ENCODE data around the gene SPATA33. TPM values are rescaled to one million over a fixed set of nuclear protein-coding genes. Genes with fewer than 3 reads are reported as not detected.

The SPATA33 gene
- total and polyA plus RNA-seq, 10 of the 15 experiments (the other 5 are each of a cell fraction or from before 2014, with no cell fraction given) = 1.1 to 15.8 (median 7.6) TPM

- ATAC-seq (no peak), DNase-seq (ENCODE audit: low read depth, low spot score) (no peak), FAIRE-seq (no peak)
- H3K4me1 ChIP-seq (ENCODE audit: control insufficient read depth, insufficient read depth, low read length) = peaks cover 12% of the 10 kb centered on the region
- RAD21 ChIA-PET (ENCODE audit: unreplicated experiment) = no interaction called here
- BruUV-seq (replicated peaks) = no TSS peak
- no peak overlapping the region for H2AFZ ChIP-seq (ENCODE audit: control insufficient read depth, low read depth, low read length)
- no peak overlapping the region for H3K4me2 ChIP-seq (ENCODE audit: control insufficient read depth, insufficient read depth)
- SMC1A ChIA-PET (ENCODE audit: uncharacterized antibody, unreplicated experiment) = interaction anchor here (1.1 kb wide), 1 partner anchor 143 kb away, joined by 3 read pairs; no protein-coding TSS in a partner anchor
- intact Hi-C loops (cut with micrococcal nuclease; ENCODE audit: unreplicated experiment) (no loop called here), in situ Hi-C loops (cut with MboI) (no loop called here)
- H3K9me3 ChIP-seq (replicated peaks; ENCODE audit: control insufficient read depth, insufficient read depth, low read length) = no peaks in the 10 kb centered on the region
- no peaks in the 10 kb centered on the region; a peak in 1 of 4 replicates for H3K36me3 ChIP-seq (ENCODE audit: control insufficient read depth in 2 of 2, insufficient read depth in 2 of 2, low read length in 1 of 2)
- WGBS (ENCODE audit: insufficient coverage, insufficient replicate concordance, low lambda C conversion rate, missing lambda C conversion rate) = 96% methylated on average over 15 of the region's 15 CpGs
- CTCF ChIA-PET = no interaction called here
- H3K9ac ChIP-seq (ENCODE audit: control insufficient read depth, insufficient read depth, low read length) = no peak overlapping the region
- no peak overlapping the region for H3K4me3 ChIP-seq
- no peak overlapping the region for H3K27ac ChIP-seq (ENCODE audit: control insufficient read depth, insufficient read depth)
- no peaks in the 10 kb centered on the region for H4K20me1 ChIP-seq (ENCODE audit: control insufficient read depth, insufficient read depth)
- POLR2A ChIA-PET = no interaction called here
- H3K27me3 ChIP-seq (replicated peaks in 1 of 2; ENCODE audit: control insufficient read depth in 2 of 2, insufficient read depth in 2 of 2, low read length in 1 of 2) = no peaks in the 10 kb centered on the region
- peaks cover 7% of the 10 kb centered on the region for H3K79me2 ChIP-seq (ENCODE audit: control insufficient read depth, insufficient read depth, low read length)
- TF ChIP-seq MYB (IDR thresholded peaks at IDR 0.05; ENCODE audit: borderline replicate concordance, low read depth, low read length) (no peak), HSF1 (IDR thresholded peaks at IDR 0.05; ENCODE audit: low read depth, low read length) (no peak), EP300 (IDR thresholded peaks at IDR 0.05; ENCODE audit: borderline replicate concordance in 1 of 2, control insufficient read depth in 1 of 2, low read depth in 2 of 2, low read length in 2 of 2) (no peak), CEBPZ (IDR thresholded peaks at IDR 0.05; ENCODE audit: low read depth, low read length) (no peak), BACH1 (IDR thresholded peaks at IDR 0.05; ENCODE audit: borderline replicate concordance) (no peak), CHD1 (IDR thresholded peaks at IDR 0.05; ENCODE audit: low read depth, low read length) (no peak), MTA3 (IDR thresholded peaks at IDR 0.05; ENCODE audit: borderline replicate concordance, low read length) (no peak), ASH2L (IDR thresholded peaks at IDR 0.05; ENCODE audit: borderline replicate concordance, low read depth) (no peak), JUNB (IDR thresholded peaks at IDR 0.05) (no peak), ATF7 (IDR thresholded peaks at IDR 0.05; ENCODE audit: low read depth) (no peak), TARDBP (IDR thresholded peaks at IDR 0.05; ENCODE audit: borderline replicate concordance) (no peak), RELB (IDR thresholded peaks at IDR 0.05; ENCODE audit: low read depth) (no peak), NFYA (IDR thresholded peaks at IDR 0.05; ENCODE audit: borderline replicate concordance, low read depth, low read length) (no peak), DPF2 (IDR thresholded peaks at IDR 0.05) (no peak), PAX5 (IDR thresholded peaks at IDR 0.05; ENCODE audit: borderline replicate concordance, low read depth, low read length) (no peak), SMAD5 (IDR thresholded peaks at IDR 0.05; ENCODE audit: low read depth) (no peak), HCFC1 (IDR thresholded peaks at IDR 0.05; ENCODE audit: low read length) (no peak), MTA2 (IDR thresholded peaks at IDR 0.05; ENCODE audit: low read depth) (no peak)
Measured at GRCh38 chr16:89716493-89716892, 58.9 kb downstream of the SPATA33 start.

Data from GM12878 (cell line).